Amygdala (tissue), 56 donors: Measurements from ENCODE around the gene DIRAS1.
A peak's percentile ranks its signal among the peaks of the same experiment; 100 is the strongest.

Experiments
- DNase-seq, 56 donors: peaks; one replicate each; lab custom pipeline; 2025; lab: John Stamatoyannopoulos, UW

Gene DIRAS1

GRCh38 chr19:2756477-2756876, 35.3 kb upstream of the DIRAS1 start:
- DNase-seq: no peak

GRCh38 chr19:2755811-2756210, 34.6 kb upstream of the DIRAS1 start:
- no peak for DNase-seq

- DNase-seq: no peak
Observed at GRCh38 chr19:2755448-2755705, 34.2 kb upstream of the DIRAS1 start.

GRCh38 chr19:2754659-2755447, 33.7 kb upstream of the DIRAS1 start:
- DNase-seq: no peak

GRCh38 chr19:2751438-2751830, 30.3 kb upstream of the DIRAS1 start:
- DNase-seq: no peak

GRCh38 chr19:2750808-2751437, 29.8 kb upstream of the DIRAS1 start:
- peak in 6 of 56 donors; percentile 17 to 37 (median 26) for DNase-seq

- no peak for DNase-seq
Observed at GRCh38 chr19:2747349-2747748, 26.2 kb upstream of the DIRAS1 start.

GRCh38 chr19:2744113-2744512, 22.9 kb upstream of the DIRAS1 start:
- DNase-seq: no peak

GRCh38 chr19:2743099-2743498, 21.9 kb upstream of the DIRAS1 start:
- peak in 10 of 56 donors; percentile 6 to 50 (median 18) for DNase-seq

- DNase-seq: no peak
Observed at GRCh38 chr19:2740314-2740656, 19.1 kb upstream of the DIRAS1 start.

- DNase-seq: peak; percentile 80 to 98 (median 94)
Observed at GRCh38 chr19:2739602-2740313, 18.6 kb upstream of the DIRAS1 start, which contains the start of gene SLC39A3. Gene SLC39A3 (minus strand): TSS chr19:2740017. CDS start chr19:2737257, 2,760 bp downstream.

- DNase-seq: no peak
Observed at GRCh38 chr19:2736550-2737190, 15.5 kb upstream of the DIRAS1 start.

- DNase-seq: no peak
Observed at GRCh38 chr19:2735374-2735773, 14.2 kb upstream of the DIRAS1 start.

- DNase-seq: no peak
Observed at GRCh38 chr19:2734589-2735288, 13.6 kb upstream of the DIRAS1 start.

- DNase-seq: no peak
Observed at GRCh38 chr19:2733930-2734588, 12.9 kb upstream of the DIRAS1 start.

- DNase-seq: no peak
Observed at GRCh38 chr19:2732883-2733282, 11.7 kb upstream of the DIRAS1 start.

GRCh38 chr19:2732157-2732725, 11.1 kb upstream of the DIRAS1 start:
- no peak for DNase-seq

- no peak for DNase-seq
Observed at GRCh38 chr19:2731181-2731995, 10.2 kb upstream of the DIRAS1 start.
